HG02840 (cell line): ENCODE data around the gene TEDDM1.
"Not testable (repeated sequence)": the region's sequence is repeated elsewhere in the genome, so short reads cannot be mapped to it uniquely, and the experiment has no call there.

ENCODE experiments used
- ATAC-seq: cut with Tn5 transposase; IDR thresholded peaks from one replicate; pipeline ENCODE4 v1.9.1; 2021; ENCODE audit warnings: mild to moderate bottlenecking, moderate library complexity, moderate number of reproducible peaks; ENCODE audit not compliant: unreplicated experiment, low FRiP score

The TEDDM1 gene

GRCh38 chr1:182383037-182383661 lies 17.3 kb downstream of the TEDDM1 start:
- no peak for ATAC-seq

GRCh38 chr1:182381962-182382819 lies 18.3 kb downstream of the TEDDM1 start:
- ATAC-seq: no peak

GRCh38 chr1:182380199-182380598 lies 20.3 kb downstream of the TEDDM1 start:
- no peak for ATAC-seq

- not testable (repeated sequence) for ATAC-seq
These were observed 20.7 kb downstream of the TEDDM1 start for GRCh38 chr1:182379781-182380180.

GRCh38 chr1:182376936-182377574 lies 23.4 kb downstream of the TEDDM1 start:
- no peak for ATAC-seq

GRCh38 chr1:182374101-182374834 lies 26.2 kb downstream of the TEDDM1 start:
- no peak for ATAC-seq

GRCh38 chr1:182370532-182370931 lies 29.9 kb downstream of the TEDDM1 start:
- no peak for ATAC-seq

GRCh38 chr1:182368903-182369302 lies 31.6 kb downstream of the TEDDM1 start:
- no peak for ATAC-seq

- ATAC-seq: no peak
These were observed 32.1 kb downstream of the TEDDM1 start for GRCh38 chr1:182368358-182368757.

GRCh38 chr1:182367926-182368325 lies 32.5 kb downstream of the TEDDM1 start:
- ATAC-seq: no peak

- no peak for ATAC-seq
These were observed 33.9 kb downstream of the TEDDM1 start for GRCh38 chr1:182366596-182366995.

- ATAC-seq: no peak
These were observed 40.8 kb downstream of the TEDDM1 start for GRCh38 chr1:182359645-182360044.

GRCh38 chr1:182357913-182358312 lies 42.6 kb downstream of the TEDDM1 start:
- ATAC-seq: no peak

- no peak for ATAC-seq
These were observed 43.3 kb downstream of the TEDDM1 start for GRCh38 chr1:182357171-182357570.

GRCh38 chr1:182355723-182356098 lies 44.8 kb downstream of the TEDDM1 start:
- no peak for ATAC-seq

GRCh38 chr1:182351790-182352364 lies 48.6 kb downstream of the TEDDM1 start:
- no peak for ATAC-seq

- no peak for ATAC-seq
These were observed 49.6 kb downstream of the TEDDM1 start for GRCh38 chr1:182350839-182351238.

- ATAC-seq: no peak
These were observed 51.3 kb downstream of the TEDDM1 start for GRCh38 chr1:182348961-182349747.
